ENCODE results near the gene CENPM. TPM values are rescaled to one million over a fixed set of nuclear protein-coding genes. Genes with fewer than 3 reads are reported as not detected.

CENPM gene
- total RNA-seq, 4 donors from 2014 or later = 5.9 to 20.2 (median 9.1) TPM

DNA sequence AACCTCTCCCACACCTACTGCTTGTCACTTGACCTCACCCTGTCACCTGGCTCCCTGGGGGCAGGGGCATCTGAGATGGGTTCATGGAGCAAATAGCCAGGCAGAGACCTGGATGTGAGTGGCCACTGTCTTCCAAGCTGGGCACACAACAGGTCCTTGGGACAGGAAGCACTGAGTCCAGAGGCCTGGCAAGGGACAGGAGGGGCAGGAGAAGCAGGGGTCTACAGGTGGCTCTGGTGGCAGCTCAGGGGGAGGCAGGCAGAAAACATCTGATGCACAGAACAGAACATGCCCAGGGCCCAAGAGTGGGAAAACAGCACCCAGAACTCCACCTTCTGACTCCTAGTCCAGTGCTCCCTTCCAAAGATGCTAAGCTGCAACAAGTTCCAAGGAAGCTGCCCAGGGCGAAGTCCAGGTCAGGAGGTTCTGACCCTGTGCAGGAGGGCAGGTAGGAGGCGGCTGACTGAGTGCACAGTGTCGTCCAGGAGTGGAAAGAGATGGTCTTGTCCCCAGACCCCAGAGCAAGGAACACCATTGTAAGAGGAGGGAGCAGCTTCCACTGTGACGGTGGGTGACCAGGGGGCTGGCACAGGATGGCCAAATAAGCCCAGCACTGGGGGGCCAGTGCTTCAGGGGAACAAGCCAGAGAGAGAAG is 23.9 kb downstream of the CENPM start:
- intact Hi-C loops (cut with DNase I; ENCODE audit: low total_unique reads) = no loop called here
- H3K4me3 ChIP-seq (ENCODE audit: low read depth, poor library complexity, severe bottlenecking) = no peak overlapping the region
- TF ChIP-seq, protein P1, sequence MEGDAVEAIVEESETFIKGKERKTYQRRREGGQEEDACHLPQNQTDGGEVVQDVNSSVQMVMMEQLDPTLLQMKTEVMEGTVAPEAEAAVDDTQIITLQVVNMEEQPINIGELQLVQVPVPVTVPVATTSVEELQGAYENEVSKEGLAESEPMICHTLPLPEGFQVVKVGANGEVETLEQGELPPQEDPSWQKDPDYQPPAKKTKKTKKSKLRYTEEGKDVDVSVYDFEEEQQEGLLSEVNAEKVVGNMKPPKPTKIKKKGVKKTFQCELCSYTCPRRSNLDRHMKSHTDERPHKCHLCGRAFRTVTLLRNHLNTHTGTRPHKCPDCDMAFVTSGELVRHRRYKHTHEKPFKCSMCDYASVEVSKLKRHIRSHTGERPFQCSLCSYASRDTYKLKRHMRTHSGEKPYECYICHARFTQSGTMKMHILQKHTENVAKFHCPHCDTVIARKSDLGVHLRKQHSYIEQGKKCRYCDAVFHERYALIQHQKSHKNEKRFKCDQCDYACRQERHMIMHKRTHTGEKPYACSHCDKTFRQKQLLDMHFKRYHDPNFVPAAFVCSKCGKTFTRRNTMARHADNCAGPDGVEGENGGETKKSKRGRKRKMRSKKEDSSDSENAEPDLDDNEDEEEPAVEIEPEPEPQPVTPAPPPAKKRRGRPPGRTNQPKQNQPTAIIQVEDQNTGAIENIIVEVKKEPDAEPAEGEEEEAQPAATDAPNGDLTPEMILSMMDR (IDR thresholded peaks at IDR 0.05) = no peak
- TF ChIP-seq POLR2A (IDR thresholded peaks at IDR 0.05) = no peak
- no peak for DNase-seq (ENCODE audit: low spot score in 2 of 2)
- 96 to 98% methylated on average over 4 of the region's 4 CpGs for WGBS, 2 donors

DNA sequence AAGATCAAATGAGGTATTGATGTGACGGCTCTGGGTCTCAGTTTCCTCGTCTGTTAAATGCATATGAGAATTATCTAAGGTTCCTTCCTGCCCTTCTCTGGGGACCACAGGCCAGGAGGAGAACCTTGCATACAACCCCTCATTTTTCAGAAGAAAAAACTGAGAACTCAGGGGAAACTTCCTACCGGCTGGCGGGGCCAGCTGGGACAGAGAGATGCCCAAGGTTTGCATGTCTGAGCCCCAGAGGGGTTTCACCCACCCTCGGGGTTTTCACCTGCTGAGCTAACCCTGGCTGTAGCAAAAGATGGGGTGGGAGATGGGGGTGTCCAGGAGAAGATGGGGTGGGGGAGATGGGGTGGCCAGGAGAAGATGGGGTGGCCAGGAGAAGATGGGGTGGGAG is 24.6 kb downstream of the CENPM start:
- intact Hi-C loops (cut with DNase I; ENCODE audit: low total_unique reads) = no loop called here
- 83 to 91% methylated on average over 5 of the region's 5 CpGs for WGBS, 2 donors
- no peak for TF ChIP-seq POLR2A (IDR thresholded peaks at IDR 0.05)
- TF ChIP-seq, protein P1 (IDR thresholded peaks at IDR 0.05) = no peak
- H3K4me3 ChIP-seq (ENCODE audit: low read depth, poor library complexity, severe bottlenecking) = no peak overlapping the region
- DNase-seq (ENCODE audit: low spot score in 2 of 2) = no peak

DNA sequence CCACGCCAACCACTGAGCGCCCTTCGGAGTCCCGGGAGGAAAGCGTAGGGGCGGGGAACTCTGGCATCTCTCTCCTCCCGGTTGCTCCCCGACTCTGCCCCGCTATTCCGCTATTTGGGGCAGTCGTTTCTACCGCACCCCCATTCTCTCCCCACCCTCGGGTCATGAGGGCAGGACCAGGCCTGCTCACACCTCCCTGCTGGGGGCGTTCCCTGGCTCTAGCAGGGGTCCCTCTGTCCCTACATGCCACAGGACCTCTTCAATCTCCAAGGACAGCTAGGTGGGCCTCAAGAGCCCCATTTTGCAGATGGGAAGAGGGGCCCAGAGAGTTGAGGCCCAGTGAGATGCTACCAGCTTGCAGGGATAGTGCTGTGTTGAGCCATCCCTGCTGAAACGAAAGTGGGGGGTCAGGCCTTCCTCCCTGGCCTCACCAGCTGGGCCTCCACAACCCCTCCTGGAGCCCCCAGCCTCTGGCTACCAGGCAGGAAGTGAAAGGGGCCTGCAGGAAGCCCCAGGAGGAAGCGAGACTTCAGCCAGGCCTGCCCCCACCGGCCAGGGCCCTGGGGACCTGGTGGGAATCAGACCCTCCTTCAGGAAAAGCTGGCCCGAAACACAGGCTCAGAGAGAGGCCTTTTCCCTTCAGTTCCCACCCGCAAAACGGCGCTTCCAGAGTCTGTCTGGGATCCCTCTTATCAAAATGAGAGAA is 26.5 kb downstream of the CENPM start:
- DNase-seq (ENCODE audit: low spot score in 2 of 2) = no peak
- H3K4me3 ChIP-seq (ENCODE audit: low read depth, poor library complexity, severe bottlenecking) = no peak overlapping the region
- TF ChIP-seq POLR2A (IDR thresholded peaks at IDR 0.05) = no peak
- 43 to 49% methylated on average over 16 to 19 of the region's 21 CpGs for WGBS, 2 donors
- intact Hi-C loops (cut with DNase I; ENCODE audit: low total_unique reads) = no loop called here

DNA sequence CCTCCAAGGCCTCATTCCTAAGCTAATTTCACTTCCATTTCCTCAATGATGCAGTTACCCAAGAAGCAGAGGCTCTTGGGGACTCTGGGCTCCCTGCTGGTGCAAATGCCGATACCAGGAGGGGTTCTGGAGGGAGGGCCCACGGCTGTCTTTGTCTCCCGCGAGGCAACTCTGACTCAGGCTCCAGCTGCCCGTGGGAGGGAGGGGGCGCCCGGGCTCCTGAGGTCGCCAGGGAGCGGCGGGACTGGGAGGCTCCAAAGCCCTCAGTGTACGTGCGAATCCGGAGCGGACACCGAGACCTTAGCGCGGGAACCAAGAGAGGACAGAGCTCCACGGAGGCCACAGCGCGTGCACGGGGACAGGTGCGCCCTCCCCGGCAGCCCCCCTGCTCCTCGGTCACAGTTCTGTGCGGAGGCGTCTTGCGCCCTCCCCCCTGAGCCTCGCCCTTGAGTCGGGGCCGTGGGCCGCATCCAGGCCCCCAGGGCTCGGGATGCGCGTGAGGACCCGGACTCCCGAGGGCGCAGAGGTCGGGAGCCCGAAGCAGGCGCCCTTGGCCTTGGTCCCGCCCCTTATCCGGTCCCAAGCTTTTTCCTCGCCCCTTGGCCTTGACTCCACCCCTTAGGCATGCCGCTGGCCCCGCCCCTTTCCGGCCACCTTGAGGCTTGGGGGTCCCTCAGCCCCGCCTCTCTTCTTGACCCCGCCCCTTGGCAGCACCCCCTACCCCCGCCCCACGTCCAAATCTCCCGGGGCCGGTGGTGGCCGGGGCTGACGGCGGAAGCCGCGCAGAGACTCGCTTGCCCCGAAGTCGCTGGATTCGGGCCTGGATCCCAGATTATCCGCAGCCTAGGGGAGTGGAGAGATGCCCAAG is 27.4 kb downstream of the CENPM start:
- H3K4me3 ChIP-seq (ENCODE audit: low read depth, poor library complexity, severe bottlenecking) = peak overlapping the region; percentile 6
- WGBS, 2 donors = 1 to 2% methylated on average over 44 to 45 of the region's 62 CpGs
- no peak for DNase-seq (ENCODE audit: low spot score in 2 of 2)
- TF ChIP-seq, protein P1 (IDR thresholded peaks at IDR 0.05) = no peak
- no peak for TF ChIP-seq POLR2A (IDR thresholded peaks at IDR 0.05)
- intact Hi-C loops (cut with DNase I; ENCODE audit: low total_unique reads) = no loop called here

DNA sequence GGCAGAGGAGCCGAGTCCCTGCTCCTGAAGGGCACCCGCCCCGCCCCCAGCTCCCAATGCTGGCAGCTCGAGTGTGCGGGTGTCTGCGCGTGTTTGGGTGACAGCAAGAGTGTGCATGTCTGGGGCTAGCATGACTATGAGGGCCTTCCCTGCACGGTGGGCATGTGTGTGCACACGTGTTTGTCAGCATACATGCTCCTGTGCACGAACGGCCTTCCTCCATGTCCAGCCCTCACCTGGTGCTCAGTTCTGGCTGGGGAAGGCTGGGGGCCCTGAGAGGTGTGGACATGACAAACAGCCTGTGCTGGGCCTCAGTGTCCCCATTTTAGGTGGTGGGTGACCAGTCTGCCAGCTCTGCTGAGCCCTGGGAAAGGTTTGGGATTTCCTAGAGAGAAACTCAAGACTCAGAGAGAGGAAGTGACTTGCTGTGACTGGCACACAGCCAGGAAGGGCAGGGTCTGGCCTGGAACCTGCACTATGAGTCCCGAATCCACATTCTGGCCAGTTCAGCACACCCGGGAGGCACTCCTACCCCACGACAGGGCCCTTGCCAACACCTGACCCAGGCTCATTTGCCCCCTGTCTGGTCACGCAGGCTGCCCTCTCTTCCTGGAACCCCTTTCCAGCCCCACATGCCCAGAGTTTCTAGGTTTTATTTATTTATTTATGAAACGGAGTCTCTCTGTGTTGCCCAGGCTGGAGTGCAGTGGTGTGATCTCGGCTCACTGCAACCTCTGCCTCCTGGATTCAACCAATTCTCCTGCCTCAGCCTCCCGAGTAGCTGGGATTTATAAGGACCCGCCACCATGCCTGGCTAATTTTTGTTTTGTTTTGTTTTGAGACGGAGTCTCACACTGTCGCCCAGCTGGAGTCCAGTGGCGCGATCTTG is 28.8 kb downstream of the CENPM start:
- no peak for DNase-seq (ENCODE audit: low spot score in 2 of 2)
- WGBS, 2 donors = 49 to 57% methylated on average over 21 to 23 of the region's 23 CpGs
- intact Hi-C loops (cut with DNase I; ENCODE audit: low total_unique reads) = no loop called here

More for the DNA sequence above, 28.8 kb downstream of the CENPM start:
- TF ChIP-seq, protein P1 (IDR thresholded peaks at IDR 0.05) = no peak
- TF ChIP-seq POLR2A (IDR thresholded peaks at IDR 0.05) = no peak
- H3K4me3 ChIP-seq (ENCODE audit: low read depth, poor library complexity, severe bottlenecking) = no peak overlapping the region
